A549 (cell line): ENCODE results near the gene ZDHHC3. TPM values are rescaled to one million over a fixed set of nuclear protein-coding genes. Genes with fewer than 3 reads are reported as not detected.

Source experiments
- ATAC-seq, 2 experiments: fragments of 200-7000 bp in 1 of 2; fragments of >200 bp in 1 of 2; cut with Nextera tagmentation in 1 of 2; cut with Tn5 transposase in 1 of 2; 3 replicates each; pipeline versions ENCODE4 v1.8.0 to v1.9.1; 2018 to 2020; ENCODE audit warnings: mild to moderate bottlenecking in 1 of 2, moderate library complexity in 1 of 2
- CTCF ChIA-PET: fragments of 300-600 bp; sonication (Branson Sonifier 250); formaldehyde crosslinking; extraction: SDS; loops from one replicate; lab custom pipeline; 2021; ENCODE audit warnings: antibody characterized with exemption, inconsistent platforms; lab: Yijun Ruan, JAX
- POLR2A ChIA-PET: fragments of 350-600 bp; formaldehyde crosslinking; extraction: SDS; loops from one replicate; lab custom pipeline; 2021; ENCODE audit warnings: antibody characterized with exemption, inconsistent platforms; lab: Yijun Ruan, JAX
- DNase-seq, 2 experiments: peaks; one replicate each; pipeline versions ENCODE4 v3.0.0 to v3.0.0-alpha.2; 2011 to 2016; ENCODE audit warnings: low read depth in 1 of 2, low spot score in 1 of 2
- FAIRE-seq: peaks from 2 replicates; lab custom pipeline; 2011; peaks lifted over from hg19 to GRCh38; lab: Jason Lieb, UNC
- H3K27ac ChIP-seq, 2 experiments: fragments of >200 bp; sonication (Bioruptor Twin); formaldehyde crosslinking; 3 replicates each; pipeline ENCODE4 v1.5.1; 2016 to 2017
- H3K4me1 ChIP-seq: fragments of >200 bp; sonication (Bioruptor Twin); formaldehyde crosslinking; 3 replicates; pipeline ENCODE4 v1.6.1; 2016
- H3K4me2 ChIP-seq: fragments of >200 bp; sonication (Bioruptor Twin); formaldehyde crosslinking; 3 replicates; pipeline ENCODE4 v1.6.1; 2016
- H3K4me3 ChIP-seq: fragments of >200 bp; sonication (Bioruptor Twin); formaldehyde crosslinking; 3 replicates; pipeline ENCODE4 v1.5.1; 2016
- H3K9me3 ChIP-seq: fragments of >200 bp; sonication (Bioruptor Twin); formaldehyde crosslinking; 3 replicates; pipeline ENCODE4 v1.6.1; 2016
- BHLHE40 ChIP-seq: IDR thresholded peaks from 2 replicates; pipeline ENCODE4 v1.6.1; 2012; ENCODE audit warnings: low read depth, low read length, inconsistent platforms
- CEBPB ChIP-seq, 2 experiments: fragments of >200 bp in 1 of 2; sonication (Bioruptor Twin) in 1 of 2; formaldehyde crosslinking in 1 of 2; IDR thresholded peaks; 2 replicates each; pipeline ENCODE4 v1.6.1; 2012 to 2016
- FOXS1 ChIP-seq: fragments of 250-450 bp; sonication (Bioruptor Pico); IDR thresholded peaks from 2 replicates; pipeline ENCODE4 v1.5.0; 2020; ENCODE audit warnings: mild to moderate bottlenecking, moderate library complexity
- HEYL ChIP-seq: fragments of 250-450 bp; sonication (Bioruptor Pico); IDR thresholded peaks from 2 replicates; pipeline ENCODE4 v1.8.0; 2021; ENCODE audit warnings: mild to moderate bottlenecking, moderate library complexity
- HOXA7 ChIP-seq: fragments of 250-450 bp; sonication (Bioruptor Pico); IDR thresholded peaks from 2 replicates; pipeline ENCODE4 v1.5.0; 2020; ENCODE audit warnings: mild to moderate bottlenecking, moderate library complexity
- KDM5A ChIP-seq: fragments of 200-600 bp; sonication (generic); IDR thresholded peaks from 2 replicates; pipeline ENCODE4 v1.6.1; 2016; ENCODE audit warnings: antibody characterized with exemption, mild to moderate bottlenecking
- MYC ChIP-seq: IDR thresholded peaks from 2 replicates; pipeline ENCODE4 v1.6.1; 2012; ENCODE audit warnings: mild to moderate bottlenecking, inconsistent platforms, low read length, improper control_type of control experiment, borderline replicate concordance
- NFE2L2 ChIP-seq: fragments of 150-350 bp; conservative IDR thresholded peaks from 2 replicates; pipeline ENCODE4 v1.6.1; 2014; ENCODE audit warnings: low read length
- NR3C1 ChIP-seq: fragments of >200 bp; sonication (Bioruptor Twin); formaldehyde crosslinking; IDR thresholded peaks from 3 replicates; pipeline ENCODE4 v1.6.1; 2017
- PHF8 ChIP-seq: fragments of 200-600 bp; sonication (generic); IDR thresholded peaks from 2 replicates; pipeline ENCODE4 v1.6.1; 2016; ENCODE audit warnings: low read depth, mild to moderate bottlenecking, antibody characterized with exemption, moderate library complexity, borderline replicate concordance
- POLR2A ChIP-seq: IDR thresholded peaks from 2 replicates; pipeline ENCODE4 v1.6.1; 2012; ENCODE audit warnings: mild to moderate bottlenecking, low read length
- RARB ChIP-seq: fragments of 250-450 bp; sonication (Bioruptor Pico); IDR thresholded peaks from 2 replicates; pipeline ENCODE4 v1.8.0; 2021; ENCODE audit warnings: mild to moderate bottlenecking, moderate library complexity
- RCOR1 ChIP-seq: fragments of 150-350 bp; IDR thresholded peaks from 2 replicates; pipeline ENCODE4 v1.6.1; 2014; ENCODE audit warnings: antibody characterized with exemption, low read length, low read depth
- SMC3 ChIP-seq: fragments of >200 bp; sonication (Bioruptor Twin); formaldehyde crosslinking; IDR thresholded peaks from 3 replicates; pipeline ENCODE4 v1.6.1; 2018; ENCODE audit warnings: inconsistent platforms
- SREBF2 ChIP-seq: fragments of 450-650 bp; IDR thresholded peaks from 2 replicates; pipeline ENCODE4 v1.6.1; 2014; ENCODE audit warnings: mild to moderate bottlenecking, moderate library complexity
- ZNF302 ChIP-seq: fragments of 250-450 bp; sonication (Bioruptor Pico); IDR thresholded peaks from 2 replicates; pipeline ENCODE4 v1.9.0; 2021; ENCODE audit warnings: inconsistent platforms, mild to moderate bottlenecking, moderate library complexity
- WGBS: methylation state at CpG from one replicate; pipeline ENCODE4 v1.1.6; 2017; ENCODE audit errors: missing lambda C conversion rate; 5-methylcytosine and 5-hydroxymethylcytosine counted together
- polyA plus RNA-seq, 4 experiments: library from polyadenylated mRNA; depleted of rRNA in 3 of 4; stranded (reverse); fragments of >200 nt; fragmentation: RNase III in 1 of 4; extraction: RNeasy Plus Mini Kit Qiagen cat#74134 plus additional on column Dnase treatment in 1 of 4; gene quantifications; 2 replicates in 3 of 4; 3 replicates in 1 of 4; pipeline ENCODE4 v1.2.3, GENCODE V29; 2011 to 2017
- TF ChIP-seq, protein P1 (sequence below): fragments of 150-350 bp; IDR thresholded peaks from 2 replicates; pipeline ENCODE4 v1.6.1; 2014; ENCODE audit warnings: low read depth, mild to moderate bottlenecking, low read length
- TF ChIP-seq, protein P2 (sequence below): fragments of >200 bp; sonication (Bioruptor Twin); formaldehyde crosslinking; IDR thresholded peaks from 2 replicates; pipeline ENCODE4 v1.6.1; 2016
- TF ChIP-seq, protein P3 (sequence below): fragments of 200-600 bp; sonication (generic); IDR thresholded peaks from 2 replicates; pipeline ENCODE4 v1.6.1; 2016; ENCODE audit warnings: antibody characterized with exemption, mild to moderate bottlenecking, moderate library complexity

The ZDHHC3 gene
- polyA plus RNA-seq, 2 of the 4 experiments (the other 2 are of a cell fraction) = 28.7 to 57.7 TPM

DNA sequence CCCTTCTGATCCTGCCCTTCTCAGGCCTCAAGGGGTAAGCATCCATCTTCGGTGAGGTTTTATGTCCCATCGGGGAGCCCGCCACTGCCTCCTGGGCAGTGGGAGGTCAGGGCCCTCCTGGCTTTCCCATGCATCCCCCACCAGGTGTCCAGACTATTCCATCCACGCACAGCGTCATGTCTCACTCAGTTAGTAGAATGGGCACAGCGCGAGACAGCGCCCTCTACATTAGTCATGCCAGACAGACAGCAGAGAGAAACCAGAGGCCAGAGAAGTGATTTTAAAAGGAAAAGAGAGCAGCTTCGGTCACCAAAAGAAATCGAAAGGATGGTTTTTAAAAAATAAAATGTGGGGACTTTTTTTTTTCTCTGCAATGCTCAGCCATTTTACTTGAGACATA, 49.8 kb downstream of the ZDHHC3 start:
- H3K27ac ChIP-seq = no peak overlapping the region
- ATAC-seq (no peak), DNase-seq (no peak), FAIRE-seq (no peak)
- CTCF ChIA-PET = no interaction called here
- H3K4me3 ChIP-seq = no peak overlapping the region
- TF ChIP-seq PHF8 (no peak), NR3C1 (no peak), BHLHE40 (no peak), RCOR1 (no peak), HOXA7 (no peak), ZNF302 (no peak), SREBF2 (no peak), POLR2A (no peak), HEYL (CRISPR knock-in tag) (no peak), MYC (no peak), NFE2L2 (no peak)
- TF ChIP-seq, protein P1, sequence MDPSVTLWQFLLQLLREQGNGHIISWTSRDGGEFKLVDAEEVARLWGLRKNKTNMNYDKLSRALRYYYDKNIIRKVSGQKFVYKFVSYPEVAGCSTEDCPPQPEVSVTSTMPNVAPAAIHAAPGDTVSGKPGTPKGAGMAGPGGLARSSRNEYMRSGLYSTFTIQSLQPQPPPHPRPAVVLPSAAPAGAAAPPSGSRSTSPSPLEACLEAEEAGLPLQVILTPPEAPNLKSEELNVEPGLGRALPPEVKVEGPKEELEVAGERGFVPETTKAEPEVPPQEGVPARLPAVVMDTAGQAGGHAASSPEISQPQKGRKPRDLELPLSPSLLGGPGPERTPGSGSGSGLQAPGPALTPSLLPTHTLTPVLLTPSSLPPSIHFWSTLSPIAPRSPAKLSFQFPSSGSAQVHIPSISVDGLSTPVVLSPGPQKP = no peak
- TF ChIP-seq, all 56 proteins: peak for 0
- WGBS = 98% methylated on average over 9 of the region's 10 CpGs
- Histone ChIP-seq H3K4me1 (no peaks in the 10 kb centered on the region), H3K9me3 (no peaks in the 10 kb centered on the region), H3K4me2 (no peak overlapping the region)
- POLR2A ChIA-PET = no interaction called here

DNA sequence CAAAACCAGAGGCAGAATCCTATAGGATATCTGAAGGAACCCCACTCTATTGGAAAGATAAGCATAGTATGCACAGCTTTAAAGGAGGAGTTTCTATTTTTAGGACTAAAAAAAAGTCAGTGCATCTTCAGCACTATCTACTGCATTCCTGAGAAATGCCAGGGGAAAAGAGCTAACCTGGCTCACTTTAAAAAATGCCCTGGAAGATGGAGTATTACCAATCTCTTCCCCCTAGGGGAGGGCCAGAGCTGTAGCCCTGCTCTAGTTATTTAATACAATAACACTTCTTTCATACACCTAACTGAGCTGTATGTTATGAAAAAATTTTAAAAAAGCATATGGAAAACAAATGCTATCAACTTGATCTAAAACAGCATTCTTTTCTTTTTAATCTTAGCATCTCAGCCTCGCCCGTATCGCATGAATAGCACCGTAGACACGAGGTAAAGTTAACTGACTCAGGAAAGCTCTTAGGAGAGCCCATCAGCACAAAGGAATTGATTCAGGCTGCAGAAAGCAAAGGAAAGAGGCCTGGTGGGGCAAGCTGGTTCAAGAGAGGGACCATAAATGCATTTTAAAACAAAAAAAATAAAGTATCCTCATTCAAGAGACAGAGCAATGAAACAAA, 51.4 kb downstream of the ZDHHC3 start:
- 92% methylated on average over 5 of the region's 5 CpGs for WGBS
- FAIRE-seq (no peak), ATAC-seq (no peak), DNase-seq (no peak)
- Histone ChIP-seq H3K27ac (no peak overlapping the region), H3K9me3 (no peaks in the 10 kb centered on the region), H3K4me2 (no peak overlapping the region), H3K4me1 (no peaks in the 10 kb centered on the region), H3K4me3 (no peak overlapping the region)
- ChIA-PET CTCF (interaction anchor here (1.1 kb wide), 1 partner anchor 10 kb away, joined by 3 read pairs; no protein-coding TSS in a partner anchor), POLR2A (interaction anchor here (0.8 kb wide), 1 partner anchor 52 kb away, joined by 3 read pairs; the partner anchor contains the start of genes EXOSC7 and ZDHHC3)
- no peak for TF ChIP-seq CEBPB (IDR thresholded peaks at IDR 0.05)
- TF ChIP-seq KDM5A = no peak
- TF ChIP-seq NR3C1 = no peak
- TF ChIP-seq FOXS1 = no peak
- no peak for TF ChIP-seq SMC3
- no peak for TF ChIP-seq BHLHE40
- TF ChIP-seq, protein P2, sequence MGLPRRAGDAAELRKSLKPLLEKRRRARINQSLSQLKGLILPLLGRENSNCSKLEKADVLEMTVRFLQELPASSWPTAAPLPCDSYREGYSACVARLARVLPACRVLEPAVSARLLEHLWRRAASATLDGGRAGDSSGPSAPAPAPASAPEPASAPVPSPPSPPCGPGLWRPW = no peak
- TF ChIP-seq, protein P3, sequence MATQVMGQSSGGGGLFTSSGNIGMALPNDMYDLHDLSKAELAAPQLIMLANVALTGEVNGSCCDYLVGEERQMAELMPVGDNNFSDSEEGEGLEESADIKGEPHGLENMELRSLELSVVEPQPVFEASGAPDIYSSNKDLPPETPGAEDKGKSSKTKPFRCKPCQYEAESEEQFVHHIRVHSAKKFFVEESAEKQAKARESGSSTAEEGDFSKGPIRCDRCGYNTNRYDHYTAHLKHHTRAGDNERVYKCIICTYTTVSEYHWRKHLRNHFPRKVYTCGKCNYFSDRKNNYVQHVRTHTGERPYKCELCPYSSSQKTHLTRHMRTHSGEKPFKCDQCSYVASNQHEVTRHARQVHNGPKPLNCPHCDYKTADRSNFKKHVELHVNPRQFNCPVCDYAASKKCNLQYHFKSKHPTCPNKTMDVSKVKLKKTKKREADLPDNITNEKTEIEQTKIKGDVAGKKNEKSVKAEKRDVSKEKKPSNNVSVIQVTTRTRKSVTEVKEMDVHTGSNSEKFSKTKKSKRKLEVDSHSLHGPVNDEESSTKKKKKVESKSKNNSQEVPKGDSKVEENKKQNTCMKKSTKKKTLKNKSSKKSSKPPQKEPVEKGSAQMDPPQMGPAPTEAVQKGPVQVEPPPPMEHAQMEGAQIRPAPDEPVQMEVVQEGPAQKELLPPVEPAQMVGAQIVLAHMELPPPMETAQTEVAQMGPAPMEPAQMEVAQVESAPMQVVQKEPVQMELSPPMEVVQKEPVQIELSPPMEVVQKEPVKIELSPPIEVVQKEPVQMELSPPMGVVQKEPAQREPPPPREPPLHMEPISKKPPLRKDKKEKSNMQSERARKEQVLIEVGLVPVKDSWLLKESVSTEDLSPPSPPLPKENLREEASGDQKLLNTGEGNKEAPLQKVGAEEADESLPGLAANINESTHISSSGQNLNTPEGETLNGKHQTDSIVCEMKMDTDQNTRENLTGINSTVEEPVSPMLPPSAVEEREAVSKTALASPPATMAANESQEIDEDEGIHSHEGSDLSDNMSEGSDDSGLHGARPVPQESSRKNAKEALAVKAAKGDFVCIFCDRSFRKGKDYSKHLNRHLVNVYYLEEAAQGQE = no peak
- TF ChIP-seq, protein P1 = no peak
- TF ChIP-seq RARB (CRISPR knock-in tag) = no peak
